ENCODE results near the gene OCEL1. TPM values are rescaled to one million over a fixed set of nuclear protein-coding genes. Genes with fewer than 3 reads are reported as not detected.
A peak's percentile ranks its signal among the peaks of the same experiment; 100 is the strongest.

Gene OCEL1
- total RNA-seq, 2 donors from 2014 or later = 14.7 to 31.9 TPM

GRCh38 chr19:17216058-17216670 lies 9.9 kb upstream of the OCEL1 start:
- no peaks in the 10 kb centered on the region for H3K9me3 Mint-ChIP-seq
- peaks cover 0 to 7% of the 10 kb centered on the region in 2 donors for H3K4me1 Mint-ChIP-seq (ENCODE audit: low read depth in 2 of 2)
- DNase-seq (ENCODE audit: low spot score) (no peak), ATAC-seq (no peak)
- H3K27me3 Mint-ChIP-seq = no peaks in the 10 kb centered on the region
- peak overlapping the region; percentile 85 for H3K4me3 Mint-ChIP-seq
- H3K36me3 Mint-ChIP-seq = peaks cover 4% of the 10 kb centered on the region
- H3K27ac Mint-ChIP-seq = peak overlapping the region; percentile 88 to 96

- no peaks in the 10 kb centered on the region for H3K9me3 Mint-ChIP-seq
- H3K4me1 Mint-ChIP-seq (ENCODE audit: low read depth in 2 of 2) = peaks cover 0 to 7% of the 10 kb centered on the region in 2 donors
- H3K4me3 Mint-ChIP-seq = no peak overlapping the region
- H3K27me3 Mint-ChIP-seq = no peaks in the 10 kb centered on the region
- DNase-seq (ENCODE audit: low spot score) (no peak), ATAC-seq (no peak)
- H3K27ac Mint-ChIP-seq = no peak overlapping the region
- peaks cover 4% of the 10 kb centered on the region for H3K36me3 Mint-ChIP-seq
Observed at GRCh38 chr19:17219286-17219685, 6.7 kb upstream of the OCEL1 start.

DNA sequence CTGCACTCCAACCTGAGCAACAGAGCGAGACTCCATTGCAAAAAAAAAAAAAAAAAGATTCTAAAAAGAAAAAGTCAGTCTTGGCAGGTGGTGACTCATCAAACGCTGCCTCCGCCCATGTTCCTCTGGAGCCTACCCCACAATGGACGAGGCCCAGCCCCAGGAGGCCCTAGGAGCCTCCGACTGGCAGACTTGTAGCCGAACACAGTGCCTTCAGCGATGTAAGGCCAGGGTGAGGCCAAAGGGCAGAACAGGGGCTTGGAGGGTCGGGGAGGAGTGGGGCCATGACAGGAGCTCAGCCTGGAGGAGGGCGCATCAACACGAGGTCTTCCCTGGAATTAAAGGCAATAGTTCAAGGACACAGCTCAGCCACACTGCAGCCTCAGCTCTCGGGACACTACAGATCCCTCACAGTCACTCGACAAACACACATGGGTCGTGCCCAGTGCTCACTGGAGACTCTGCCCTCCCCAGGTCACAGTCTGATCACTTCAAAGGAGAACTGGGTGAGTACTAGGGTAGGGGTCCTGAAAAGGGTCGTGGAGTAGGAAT lies 5.7 kb upstream of the OCEL1 start:
- ATAC-seq (no peak), DNase-seq (ENCODE audit: low spot score) (no peak)

DNA sequence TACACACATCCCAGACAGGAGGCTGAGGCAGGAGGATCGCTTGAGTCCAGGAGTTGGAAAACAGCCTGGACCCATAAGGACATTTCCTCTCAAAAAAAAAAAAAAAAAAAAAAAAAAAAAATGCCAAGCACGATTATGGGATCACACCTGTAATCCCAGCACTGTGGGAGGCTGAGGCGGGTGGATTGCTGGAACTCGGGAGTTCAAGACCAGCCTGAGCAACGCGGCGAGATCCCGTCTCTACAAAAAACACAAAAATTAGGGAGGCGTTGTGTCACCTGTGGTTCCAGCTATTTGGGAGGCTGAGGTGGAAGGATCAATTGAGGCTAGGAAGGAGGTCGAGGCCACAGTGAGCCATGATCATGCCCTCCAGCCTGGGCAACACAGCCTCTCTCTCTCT lies 973 bp upstream of the OCEL1 start:
- DNase-seq (ENCODE audit: low spot score) = no peak
- Mint-ChIP-seq H3K4me3 (peak overlapping the region; percentile 39), H3K27me3 (no peaks in the 10 kb centered on the region), H3K27ac (no peak overlapping the region), H3K36me3 (no peaks in the 10 kb centered on the region), H3K4me1 (ENCODE audit: low read depth in 2 of 2) (peaks cover 5 to 6% of the 10 kb centered on the region in 2 donors), H3K9me3 (no peaks in the 10 kb centered on the region)
- ATAC-seq = no peak

More for the DNA sequence above, 5.7 kb upstream of the OCEL1 start:
- H3K9me3 Mint-ChIP-seq = no peaks in the 10 kb centered on the region
- no peaks in the 10 kb centered on the region for H3K27me3 Mint-ChIP-seq
- H3K27ac Mint-ChIP-seq = no peak overlapping the region
- peaks cover 4% of the 10 kb centered on the region for H3K36me3 Mint-ChIP-seq
- H3K4me3 Mint-ChIP-seq = no peak overlapping the region
- H3K4me1 Mint-ChIP-seq (ENCODE audit: low read depth in 2 of 2) = no peaks in the 10 kb centered on the region

DNA sequence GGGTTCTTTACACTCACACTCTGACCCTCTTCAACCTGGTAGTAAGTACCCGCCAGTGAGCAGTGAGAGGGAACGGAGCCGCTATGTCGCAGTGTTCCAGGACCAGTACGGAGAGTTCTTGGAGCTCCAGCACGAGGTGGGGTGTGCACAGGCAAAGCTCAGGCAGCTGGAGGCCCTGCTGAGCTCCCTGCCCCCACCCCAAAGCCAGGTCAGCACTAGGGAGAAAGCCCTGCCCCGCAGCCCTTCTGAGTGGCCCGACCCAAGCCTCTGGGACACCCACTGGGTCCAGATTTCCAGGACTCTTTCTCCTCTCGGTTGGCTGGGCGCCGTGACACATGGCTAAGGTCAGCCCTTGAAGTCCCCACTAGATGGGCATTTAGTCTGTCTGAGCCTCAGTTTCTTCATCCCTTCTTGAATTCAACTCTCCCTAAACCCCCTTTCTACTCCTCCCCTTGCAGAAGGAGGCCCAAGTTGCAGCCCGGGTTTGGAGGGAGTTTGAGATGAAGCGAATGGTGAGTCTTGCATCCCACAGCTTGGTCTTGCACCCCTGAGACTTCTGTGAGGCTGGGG lies 1.9 kb downstream of the OCEL1 start:
- Mint-ChIP-seq H3K36me3 (no peaks in the 10 kb centered on the region), H3K4me3 (no peak overlapping the region), H3K27me3 (no peaks in the 10 kb centered on the region), H3K4me1 (ENCODE audit: low read depth in 2 of 2) (peaks cover 5 to 6% of the 10 kb centered on the region in 2 donors), H3K27ac (no peak overlapping the region), H3K9me3 (no peaks in the 10 kb centered on the region)
- DNase-seq (ENCODE audit: low spot score) (no peak), ATAC-seq (no peak)

DNA sequence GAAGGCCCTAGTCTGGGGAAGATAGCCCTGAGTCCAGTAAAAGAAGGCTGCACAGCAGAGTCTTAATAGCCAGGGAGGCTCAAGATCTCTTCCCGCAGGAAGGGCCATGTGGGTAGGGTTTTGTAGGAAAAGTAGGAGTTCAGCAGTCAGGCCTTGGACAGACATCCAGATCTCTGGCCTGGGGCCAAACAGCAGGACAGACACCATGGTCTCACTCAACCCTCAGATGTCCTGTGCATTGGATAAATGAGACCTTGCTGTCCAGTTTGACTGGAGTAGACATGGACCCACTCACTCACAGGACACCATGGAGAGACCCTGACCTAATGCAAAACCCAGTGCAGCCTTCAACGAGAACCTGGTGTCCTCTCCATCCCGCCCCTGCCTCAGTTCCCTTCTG lies 3.9 kb downstream of the OCEL1 start:
- ATAC-seq = no peak
- DNase-seq (ENCODE audit: low spot score) = no peak
- H3K4me1 Mint-ChIP-seq (ENCODE audit: low read depth in 2 of 2) = peaks cover 6 to 10% of the 10 kb centered on the region in 2 donors
- no peaks in the 10 kb centered on the region for H3K9me3 Mint-ChIP-seq
- no peak overlapping the region for H3K27ac Mint-ChIP-seq
- no peaks in the 10 kb centered on the region for H3K36me3 Mint-ChIP-seq
- H3K4me3 Mint-ChIP-seq = no peak overlapping the region
- H3K27me3 Mint-ChIP-seq = no peaks in the 10 kb centered on the region

DNA sequence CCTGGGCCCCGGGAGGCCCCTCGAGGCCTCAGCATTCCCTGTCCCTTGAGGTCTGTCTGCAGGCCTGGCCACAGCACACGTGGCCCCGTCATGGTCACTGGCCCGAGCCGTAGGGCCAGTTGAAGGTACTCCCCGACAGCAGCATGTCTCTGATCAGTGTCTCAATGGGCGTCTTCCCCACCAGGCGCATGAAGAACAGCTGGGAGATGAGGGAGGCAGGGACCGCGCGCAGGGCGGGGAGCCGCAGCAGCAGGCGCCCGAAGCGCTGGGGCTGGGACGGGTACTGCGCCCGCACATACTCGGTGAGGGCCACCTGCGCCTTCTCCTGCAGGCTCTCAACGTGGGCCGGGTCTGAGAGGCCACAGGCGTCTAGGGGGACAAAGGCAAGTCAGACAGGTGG lies 6.2 kb downstream of the OCEL1 start:
- H3K9me3 Mint-ChIP-seq = no peaks in the 10 kb centered on the region
- no peak overlapping the region for H3K27ac Mint-ChIP-seq
- ATAC-seq = no peak
- no peaks in the 10 kb centered on the region for H3K36me3 Mint-ChIP-seq
- peaks cover under 1 to 5% of the 10 kb centered on the region in 2 donors for H3K4me1 Mint-ChIP-seq (ENCODE audit: low read depth in 2 of 2)
- H3K27me3 Mint-ChIP-seq = no peaks in the 10 kb centered on the region
- no peak for DNase-seq (ENCODE audit: low spot score)
- H3K4me3 Mint-ChIP-seq = no peak overlapping the region

DNA sequence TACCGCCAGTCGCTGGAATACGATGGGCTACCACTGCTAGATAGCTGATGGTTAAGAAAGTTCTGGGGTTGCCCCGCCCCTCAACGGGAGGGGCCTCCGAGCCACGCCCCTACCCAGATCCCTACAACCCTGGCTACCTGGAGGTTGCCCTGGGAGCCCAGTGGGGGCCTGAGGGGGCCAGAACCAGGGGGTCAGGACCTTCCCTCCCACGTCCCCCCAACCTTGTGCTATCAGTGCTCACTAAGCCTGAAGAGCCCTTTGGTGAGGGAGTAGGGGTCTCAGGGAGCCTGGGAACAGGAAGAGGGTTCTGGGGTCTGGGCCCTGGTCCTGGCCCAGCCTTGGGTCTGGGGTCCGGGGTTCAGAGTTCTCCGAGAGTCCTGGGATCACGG lies 8.9 kb downstream of the OCEL1 start:
- Mint-ChIP-seq H3K36me3 (no peaks in the 10 kb centered on the region), H3K9me3 (no peaks in the 10 kb centered on the region), H3K4me1 (ENCODE audit: low read depth in 2 of 2) (peaks cover 0 to 5% of the 10 kb centered on the region in 2 donors), H3K27ac (peak overlapping the region in 1 of 2 donors; percentile 33), H3K27me3 (no peaks in the 10 kb centered on the region), H3K4me3 (peak overlapping the region; percentile 76)
- no peak for DNase-seq (ENCODE audit: low spot score)
- ATAC-seq = peak; percentile 71 to 75

DNA sequence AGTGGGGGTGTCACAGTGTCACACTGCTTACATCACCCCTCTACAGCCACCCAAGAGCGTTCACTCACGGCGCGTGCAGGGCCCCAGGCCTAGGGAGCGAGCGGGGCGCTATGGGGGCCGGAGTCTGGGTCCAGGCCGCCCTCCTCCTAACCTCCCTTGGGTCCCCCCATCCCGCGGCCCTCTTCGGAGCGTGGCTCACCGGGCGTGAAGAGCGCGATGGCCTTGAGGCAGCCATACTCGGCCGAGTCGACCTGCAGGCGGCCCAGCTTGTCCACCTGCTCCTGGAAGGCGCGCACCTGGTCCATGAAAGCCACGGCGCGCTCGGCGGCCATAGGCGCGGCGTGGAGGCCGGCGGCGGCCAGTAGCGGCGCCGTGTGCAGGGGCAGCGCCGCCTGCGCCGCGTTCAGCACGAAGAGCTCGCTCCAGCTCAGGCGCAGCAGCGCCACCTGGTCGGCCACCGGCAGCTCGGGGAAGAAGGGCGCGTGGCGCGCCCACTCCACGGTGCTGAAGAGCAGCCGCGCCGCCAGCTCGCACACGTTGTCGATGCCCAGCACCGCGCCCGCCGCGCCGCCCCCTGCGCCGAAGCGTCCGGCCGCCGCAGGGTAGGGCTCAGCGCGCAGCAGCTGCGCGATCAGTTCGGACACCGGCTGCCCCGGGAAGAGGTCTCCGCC lies 9.4 kb downstream of the OCEL1 start:
- Mint-ChIP-seq H3K27me3 (no peaks in the 10 kb centered on the region), H3K4me1 (ENCODE audit: low read depth in 2 of 2) (peaks cover 0 to 5% of the 10 kb centered on the region in 2 donors), H3K27ac (peak overlapping the region in 1 of 2 donors; percentile 33), H3K36me3 (no peaks in the 10 kb centered on the region), H3K9me3 (no peaks in the 10 kb centered on the region), H3K4me3 (peak overlapping the region; percentile 76)
- DNase-seq (ENCODE audit: low spot score) (peak; percentile 84), ATAC-seq (peak; percentile 88 to 94)

DNA sequence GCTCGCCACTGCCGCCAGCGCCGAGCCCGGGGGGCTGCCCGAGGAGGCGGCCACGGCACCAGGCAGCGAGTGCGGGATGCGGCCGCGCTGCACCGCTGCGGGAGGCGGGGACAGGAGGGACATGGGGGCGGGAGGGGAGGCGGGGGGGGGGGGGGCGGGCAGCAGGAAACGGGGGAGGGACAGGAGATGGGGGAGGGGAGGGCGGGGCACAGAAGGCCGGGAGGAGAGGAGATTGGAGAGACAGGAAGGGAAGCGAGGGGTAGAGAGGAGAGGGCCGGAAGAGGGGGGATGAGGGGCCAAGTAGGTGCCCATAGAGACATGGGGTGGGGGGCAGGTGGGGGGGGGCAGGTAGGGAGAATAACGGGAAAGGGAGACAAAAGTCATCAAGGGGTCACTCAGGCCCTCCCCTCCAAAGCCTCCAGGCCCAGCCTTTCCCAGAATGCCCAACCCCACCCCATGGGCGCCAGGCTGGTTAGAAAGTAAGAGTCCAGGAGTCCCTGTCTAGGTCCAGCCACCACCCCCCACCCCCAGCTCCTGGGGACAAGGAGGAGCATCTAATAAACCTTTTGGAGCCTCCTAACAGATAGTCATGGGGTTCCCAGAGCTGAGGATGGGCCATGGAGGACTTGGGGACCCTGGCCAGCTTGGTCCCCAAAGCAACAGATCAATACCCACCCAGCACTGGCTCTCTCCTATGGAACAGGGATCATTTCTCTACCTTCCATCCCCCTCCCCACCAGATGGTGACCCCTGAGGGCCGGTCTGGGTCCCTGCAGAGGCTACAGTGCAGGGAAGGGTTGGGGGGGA lies 10.1 kb downstream of the OCEL1 start:
- Mint-ChIP-seq H3K4me1 (ENCODE audit: low read depth in 2 of 2) (peaks cover 0 to 5% of the 10 kb centered on the region in 2 donors), H3K27ac (no peak overlapping the region), H3K4me3 (peak overlapping the region; percentile 76), H3K36me3 (no peaks in the 10 kb centered on the region), H3K27me3 (no peaks in the 10 kb centered on the region), H3K9me3 (no peaks in the 10 kb centered on the region)
- ATAC-seq (peak in 1 of 2 donors; percentile 74), DNase-seq (ENCODE audit: low spot score) (no peak)

GRCh38 chr19:17236811-17237543 lies 11.0 kb downstream of the OCEL1 start:
- Mint-ChIP-seq H3K27ac (no peak overlapping the region), H3K36me3 (no peaks in the 10 kb centered on the region), H3K4me3 (peak overlapping the region; percentile 76), H3K27me3 (no peaks in the 10 kb centered on the region), H3K9me3 (no peaks in the 10 kb centered on the region), H3K4me1 (ENCODE audit: low read depth in 2 of 2) (peaks cover 0 to 5% of the 10 kb centered on the region in 2 donors)
- no peak for DNase-seq (ENCODE audit: low spot score)
- no peak for ATAC-seq

DNA sequence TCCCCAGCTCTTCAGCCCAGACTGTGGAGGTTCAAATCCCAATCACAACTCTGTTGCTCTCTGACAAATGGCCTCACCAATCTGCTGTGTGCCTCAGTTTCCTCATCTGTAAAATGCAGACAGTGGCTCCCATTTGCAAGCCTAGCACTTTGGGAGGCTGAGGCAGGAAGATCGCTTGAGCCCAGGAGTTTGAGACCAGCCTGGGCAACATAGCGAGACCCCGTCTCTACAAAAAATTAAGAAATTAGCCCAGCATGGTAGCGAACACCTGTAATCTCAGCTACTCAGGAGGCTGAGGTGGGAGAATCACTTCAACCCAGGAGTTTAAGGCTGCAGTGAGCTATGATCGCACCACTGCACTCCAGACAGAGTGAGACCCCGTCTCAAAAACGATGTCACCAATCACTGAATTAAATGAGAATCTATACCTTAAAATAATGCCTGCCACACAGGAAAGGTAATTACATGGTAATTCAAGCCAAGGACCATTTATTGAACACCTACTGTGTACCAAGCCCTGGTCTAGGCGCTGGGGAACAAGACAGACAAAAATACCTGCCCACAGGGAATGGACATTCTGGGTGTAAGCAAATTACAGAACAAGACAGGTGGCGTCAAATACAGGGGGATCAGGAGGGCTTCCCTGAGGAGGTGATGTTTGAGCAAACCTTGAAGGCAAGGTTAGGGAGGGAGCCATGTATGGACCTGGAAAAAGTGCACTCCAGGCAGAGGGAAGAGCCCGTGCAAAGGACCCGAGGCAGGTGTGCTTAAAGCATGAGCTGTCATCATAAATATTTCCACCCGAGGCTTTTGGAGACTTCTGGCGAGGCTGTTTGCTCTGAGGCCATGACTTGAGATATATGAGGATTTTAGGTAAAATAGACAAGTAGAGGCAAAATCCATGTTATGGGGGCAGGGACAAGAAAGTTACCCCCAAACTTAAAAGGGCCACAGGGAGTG lies 12.0 kb downstream of the OCEL1 start:
- Mint-ChIP-seq H3K9me3 (no peaks in the 10 kb centered on the region), H3K27me3 (no peaks in the 10 kb centered on the region), H3K36me3 (no peaks in the 10 kb centered on the region), H3K4me3 (peak overlapping the region; percentile 42), H3K27ac (peak overlapping the region in 1 of 2 donors; percentile 33), H3K4me1 (ENCODE audit: low read depth in 2 of 2) (peaks cover 0 to 5% of the 10 kb centered on the region in 2 donors)
- DNase-seq (ENCODE audit: low spot score) = no peak
- no peak for ATAC-seq

Data from natural killer cell treated with Interleukin-12 subunit alpha and Interleukin-12 subunit beta and Interleukin-15 and Interleukin-18, amount 100 ng/mL, for 72 hours (primary cell).